K562 (cell line): ENCODE results near the gene UCN. TPM values are rescaled to one million over a fixed set of nuclear protein-coding genes. Genes with fewer than 3 reads are reported as not detected.

ENCODE experiments used
- BACH1 ChIP-seq: fragments of 200-800 bp; sonication (Bioruptor generic); IDR thresholded peaks from 2 replicates; pipeline ENCODE4 v1.6.1; 2016; ENCODE audit warnings: missing genetic modification characterization, missing compliant biosample characterization
- CBX3 ChIP-seq, 2 experiments: IDR thresholded peaks; 1 replicate in 1 of 2; 2 replicates in 1 of 2; pipeline ENCODE4 v1.6.1; 2012; ENCODE audit warnings: inconsistent platforms in 2 of 2, low read length in 2 of 2, borderline replicate concordance in 1 of 2, control low read depth in 1 of 2
- GATAD2B ChIP-seq: fragments of 450-650 bp; IDR thresholded peaks from 2 replicates; pipeline ENCODE4 v1.6.1; 2017; ENCODE audit warnings: mild to moderate bottlenecking, borderline replicate concordance
- MAFK ChIP-seq: IDR thresholded peaks from 2 replicates; pipeline ENCODE4 v1.6.1; 2011; ENCODE audit warnings: low read length, improper control_type of control experiment
- NFIX ChIP-seq: fragments of 250-450 bp; sonication (Bioruptor Pico); IDR thresholded peaks from 2 replicates; pipeline ENCODE4 v1.4.0; 2020; ENCODE audit warnings: low read depth, mild to moderate bottlenecking, moderate library complexity
- SLC30A9 ChIP-seq: fragments of 250-450 bp; sonication (Bioruptor Pico); IDR thresholded peaks from 2 replicates; pipeline ENCODE4 v1.8.0; 2022; ENCODE audit warnings: mild to moderate bottlenecking, moderate library complexity
- THRAP3 ChIP-seq: fragments of 450-650 bp; IDR thresholded peaks from 2 replicates; pipeline ENCODE4 v1.6.1; 2016; ENCODE audit warnings: mild to moderate bottlenecking, inconsistent platforms, borderline replicate concordance
- ZBTB17 ChIP-seq: fragments of 450-650 bp; formaldehyde crosslinking; IDR thresholded peaks from 2 replicates; pipeline ENCODE4 v1.4.0; 2020; ENCODE audit warnings: mild to moderate bottlenecking
- ZNF175 ChIP-seq: fragments of 200-800 bp; sonication (Bioruptor generic); IDR thresholded peaks from 2 replicates; pipeline ENCODE4 v1.6.1; 2016; ENCODE audit warnings: low read depth, mild to moderate bottlenecking, missing genetic modification characterization, missing compliant biosample characterization
- ZNF197 ChIP-seq: fragments of 200-800 bp; sonication (Bioruptor generic); IDR thresholded peaks from 2 replicates; pipeline ENCODE4 v1.6.1; 2016; ENCODE audit warnings: low read depth, missing genetic modification characterization, missing compliant biosample characterization
- ZNF224 ChIP-seq: sonication (generic); formaldehyde crosslinking; IDR thresholded peaks from 2 replicates; pipeline ENCODE4 v1.8.0; 2022; ENCODE audit warnings: mild to moderate bottlenecking, missing genetic modification reagents
- ZNF41 ChIP-seq: fragments of 250-450 bp; sonication (Bioruptor Pico); conservative IDR thresholded peaks from 2 replicates; pipeline ENCODE4 v1.4.0; 2020; ENCODE audit warnings: mild to moderate bottlenecking
- ZNF668 ChIP-seq: fragments of 250-450 bp; sonication (Bioruptor Pico); IDR thresholded peaks from 2 replicates; pipeline ENCODE4 v1.8.0; 2022; ENCODE audit warnings: mild to moderate bottlenecking, inconsistent platforms
- polyA plus RNA-seq, 8 experiments: library from polyadenylated mRNA; depleted of rRNA in 4 of 8; stranded (reverse) in 5 of 8; unstranded in 3 of 8; fragments of >200 nt; fragmentation: Nextera tagmentation in 2 of 8; fragmentation: Illumina TruSeq in 1 of 8; extraction: Ambion mirVana in 2 of 8; extraction: Trizol in 1 of 8; gene quantifications; 2 replicates each; pipeline versions ENCODE4 v1.2.1 to v1.2.3, GENCODE V29; 2011 to 2014; ENCODE audit warnings: inconsistent platforms in 1 of 8, missing spikeins in 1 of 8
- total RNA-seq, 7 experiments: library from RNA; depleted of rRNA in 6 of 7; stranded (reverse); fragments of >200 nt in 6 of 7; fragmentation: Illumina TruSeq in 2 of 7; extraction: Trizol in 2 of 7; gene quantifications; 2 replicates each; pipeline versions ENCODE4 v1.2.1 to v1.2.3, GENCODE V29; 2011 to 2021; ENCODE audit warnings: low replicate concordance in 1 of 7
- TF ChIP-seq, protein P1 (sequence below), 2 experiments: fragments of 450-650 bp; formaldehyde crosslinking in 1 of 2; IDR thresholded peaks; 2 replicates each; pipeline versions ENCODE4 v1.4.0 to v1.6.1; 2014 to 2020; ENCODE audit warnings: mild to moderate bottlenecking in 2 of 2, borderline replicate concordance in 1 of 2, low read depth in 1 of 2
- TF ChIP-seq, protein P2 (sequence below): sonication (generic); formaldehyde crosslinking; IDR thresholded peaks from 2 replicates; pipeline ENCODE4 v1.5.0; 2020; ENCODE audit warnings: missing genetic modification reagents
- TF ChIP-seq, protein P3 (sequence below): sonication (generic); formaldehyde crosslinking; IDR thresholded peaks from 2 replicates; pipeline ENCODE4 v1.4.0; 2020; ENCODE audit warnings: mild to moderate bottlenecking, missing genetic modification reagents

Gene UCN
- total and polyA plus RNA-seq, 9 of the 15 experiments (the other 6 are each of a cell fraction or from before 2014, with no cell fraction given), result 0.10 to 2.7 (median 0.43) TPM

DNA sequence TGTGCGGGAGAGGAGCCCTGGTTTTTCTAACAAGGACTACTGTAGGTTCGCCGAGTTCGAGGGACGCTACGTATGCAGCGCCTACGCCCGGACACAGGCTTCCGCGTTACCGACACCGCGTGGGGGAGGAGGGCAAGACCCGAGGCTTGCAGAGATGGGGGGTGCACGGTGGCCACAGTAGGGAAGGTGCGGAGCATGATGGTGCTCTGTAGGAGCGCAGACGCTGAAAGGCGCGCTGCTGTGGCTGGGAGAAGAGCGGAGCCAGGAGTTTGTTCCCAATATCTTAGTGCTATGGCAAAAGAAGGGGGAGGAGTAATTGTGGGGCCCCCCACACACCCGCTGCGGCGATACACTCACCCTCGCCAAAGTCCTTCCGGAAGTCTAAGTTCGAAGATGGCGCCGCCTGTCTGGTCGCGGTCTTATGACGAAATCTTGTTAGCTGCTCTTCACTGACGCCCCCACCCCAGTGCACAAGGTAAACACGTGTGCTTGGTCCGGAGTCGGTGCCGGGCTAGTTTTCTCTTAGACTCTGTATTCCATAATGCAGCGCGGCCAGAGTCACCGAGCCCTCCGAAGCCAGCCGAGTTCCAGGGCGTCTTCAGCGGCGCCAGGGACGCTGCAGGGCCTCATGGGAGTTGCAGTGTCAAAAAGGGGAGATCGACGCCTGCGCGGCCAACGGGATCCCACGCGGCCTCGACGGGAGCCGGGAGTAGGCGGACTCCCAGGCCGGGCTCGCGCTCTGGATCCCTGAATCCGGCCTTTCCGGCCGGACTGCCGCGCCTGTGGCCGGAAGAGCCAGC lies 48.3 kb upstream of the UCN start, which contains the start of gene GTF3C2 (continued):
- TF ChIP-seq, protein P1, sequence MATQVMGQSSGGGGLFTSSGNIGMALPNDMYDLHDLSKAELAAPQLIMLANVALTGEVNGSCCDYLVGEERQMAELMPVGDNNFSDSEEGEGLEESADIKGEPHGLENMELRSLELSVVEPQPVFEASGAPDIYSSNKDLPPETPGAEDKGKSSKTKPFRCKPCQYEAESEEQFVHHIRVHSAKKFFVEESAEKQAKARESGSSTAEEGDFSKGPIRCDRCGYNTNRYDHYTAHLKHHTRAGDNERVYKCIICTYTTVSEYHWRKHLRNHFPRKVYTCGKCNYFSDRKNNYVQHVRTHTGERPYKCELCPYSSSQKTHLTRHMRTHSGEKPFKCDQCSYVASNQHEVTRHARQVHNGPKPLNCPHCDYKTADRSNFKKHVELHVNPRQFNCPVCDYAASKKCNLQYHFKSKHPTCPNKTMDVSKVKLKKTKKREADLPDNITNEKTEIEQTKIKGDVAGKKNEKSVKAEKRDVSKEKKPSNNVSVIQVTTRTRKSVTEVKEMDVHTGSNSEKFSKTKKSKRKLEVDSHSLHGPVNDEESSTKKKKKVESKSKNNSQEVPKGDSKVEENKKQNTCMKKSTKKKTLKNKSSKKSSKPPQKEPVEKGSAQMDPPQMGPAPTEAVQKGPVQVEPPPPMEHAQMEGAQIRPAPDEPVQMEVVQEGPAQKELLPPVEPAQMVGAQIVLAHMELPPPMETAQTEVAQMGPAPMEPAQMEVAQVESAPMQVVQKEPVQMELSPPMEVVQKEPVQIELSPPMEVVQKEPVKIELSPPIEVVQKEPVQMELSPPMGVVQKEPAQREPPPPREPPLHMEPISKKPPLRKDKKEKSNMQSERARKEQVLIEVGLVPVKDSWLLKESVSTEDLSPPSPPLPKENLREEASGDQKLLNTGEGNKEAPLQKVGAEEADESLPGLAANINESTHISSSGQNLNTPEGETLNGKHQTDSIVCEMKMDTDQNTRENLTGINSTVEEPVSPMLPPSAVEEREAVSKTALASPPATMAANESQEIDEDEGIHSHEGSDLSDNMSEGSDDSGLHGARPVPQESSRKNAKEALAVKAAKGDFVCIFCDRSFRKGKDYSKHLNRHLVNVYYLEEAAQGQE (IDR thresholded peaks at IDR 0.05; ENCODE audit: borderline replicate concordance), result no peak
- TF ChIP-seq, protein P1 (CRISPR knock-in tag; IDR thresholded peaks at IDR 0.05; ENCODE audit: low read depth), result 0 out of 2 replicates have a peak, but pooled peaks have one; percentile 4
- TF ChIP-seq, protein P2, sequence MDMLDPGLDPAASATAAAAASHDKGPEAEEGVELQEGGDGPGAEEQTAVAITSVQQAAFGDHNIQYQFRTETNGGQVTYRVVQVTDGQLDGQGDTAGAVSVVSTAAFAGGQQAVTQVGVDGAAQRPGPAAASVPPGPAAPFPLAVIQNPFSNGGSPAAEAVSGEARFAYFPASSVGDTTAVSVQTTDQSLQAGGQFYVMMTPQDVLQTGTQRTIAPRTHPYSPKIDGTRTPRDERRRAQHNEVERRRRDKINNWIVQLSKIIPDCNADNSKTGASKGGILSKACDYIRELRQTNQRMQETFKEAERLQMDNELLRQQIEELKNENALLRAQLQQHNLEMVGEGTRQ (CRISPR knock-in tag), result peak; percentile 27
- TF ChIP-seq, protein P3, sequence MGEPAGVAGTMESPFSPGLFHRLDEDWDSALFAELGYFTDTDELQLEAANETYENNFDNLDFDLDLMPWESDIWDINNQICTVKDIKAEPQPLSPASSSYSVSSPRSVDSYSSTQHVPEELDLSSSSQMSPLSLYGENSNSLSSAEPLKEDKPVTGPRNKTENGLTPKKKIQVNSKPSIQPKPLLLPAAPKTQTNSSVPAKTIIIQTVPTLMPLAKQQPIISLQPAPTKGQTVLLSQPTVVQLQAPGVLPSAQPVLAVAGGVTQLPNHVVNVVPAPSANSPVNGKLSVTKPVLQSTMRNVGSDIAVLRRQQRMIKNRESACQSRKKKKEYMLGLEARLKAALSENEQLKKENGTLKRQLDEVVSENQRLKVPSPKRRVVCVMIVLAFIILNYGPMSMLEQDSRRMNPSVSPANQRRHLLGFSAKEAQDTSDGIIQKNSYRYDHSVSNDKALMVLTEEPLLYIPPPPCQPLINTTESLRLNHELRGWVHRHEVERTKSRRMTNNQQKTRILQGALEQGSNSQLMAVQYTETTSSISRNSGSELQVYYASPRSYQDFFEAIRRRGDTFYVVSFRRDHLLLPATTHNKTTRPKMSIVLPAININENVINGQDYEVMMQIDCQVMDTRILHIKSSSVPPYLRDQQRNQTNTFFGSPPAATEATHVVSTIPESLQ, result no peak
- TF ChIP-seq GATAD2B, result no peak
- no peak for TF ChIP-seq ZNF197 (CRISPR knock-in tag)
- TF ChIP-seq SLC30A9 (CRISPR knock-in tag), result no peak
- peak; percentile 72 for TF ChIP-seq ZBTB17
- TF ChIP-seq BACH1 (tag), result peak; percentile 81
- TF ChIP-seq ZNF41 (CRISPR knock-in tag), result no peak
- no peak for TF ChIP-seq ZNF668 (CRISPR knock-in tag)
- TF ChIP-seq THRAP3, result no peak
- no peak for TF ChIP-seq MAFK
- no peak for TF ChIP-seq ZNF224 (CRISPR knock-in tag)
- no peak; a peak in 1 of 3 replicates for TF ChIP-seq CBX3 (IDR thresholded peaks at IDR 0.05; ENCODE audit: borderline replicate concordance in 1 of 2, low read length in 2 of 2)
- peak; percentile 49; the same call in 1 of the 2 replicates for TF ChIP-seq ZNF175 (CRISPR knock-in tag)
- TF ChIP-seq NFIX (CRISPR knock-in tag), result no peak
